ENCODE results near the gene IL21R. TPM values are rescaled to one million over a fixed set of nuclear protein-coding genes. Genes with fewer than 3 reads are reported as not detected.

The IL21R gene
- total and polyA plus RNA-seq, 10 of the 15 experiments (the other 5 are each of a cell fraction or from before 2014, with no cell fraction given) = 5.3 to 138 (median 82.5) TPM

DNA sequence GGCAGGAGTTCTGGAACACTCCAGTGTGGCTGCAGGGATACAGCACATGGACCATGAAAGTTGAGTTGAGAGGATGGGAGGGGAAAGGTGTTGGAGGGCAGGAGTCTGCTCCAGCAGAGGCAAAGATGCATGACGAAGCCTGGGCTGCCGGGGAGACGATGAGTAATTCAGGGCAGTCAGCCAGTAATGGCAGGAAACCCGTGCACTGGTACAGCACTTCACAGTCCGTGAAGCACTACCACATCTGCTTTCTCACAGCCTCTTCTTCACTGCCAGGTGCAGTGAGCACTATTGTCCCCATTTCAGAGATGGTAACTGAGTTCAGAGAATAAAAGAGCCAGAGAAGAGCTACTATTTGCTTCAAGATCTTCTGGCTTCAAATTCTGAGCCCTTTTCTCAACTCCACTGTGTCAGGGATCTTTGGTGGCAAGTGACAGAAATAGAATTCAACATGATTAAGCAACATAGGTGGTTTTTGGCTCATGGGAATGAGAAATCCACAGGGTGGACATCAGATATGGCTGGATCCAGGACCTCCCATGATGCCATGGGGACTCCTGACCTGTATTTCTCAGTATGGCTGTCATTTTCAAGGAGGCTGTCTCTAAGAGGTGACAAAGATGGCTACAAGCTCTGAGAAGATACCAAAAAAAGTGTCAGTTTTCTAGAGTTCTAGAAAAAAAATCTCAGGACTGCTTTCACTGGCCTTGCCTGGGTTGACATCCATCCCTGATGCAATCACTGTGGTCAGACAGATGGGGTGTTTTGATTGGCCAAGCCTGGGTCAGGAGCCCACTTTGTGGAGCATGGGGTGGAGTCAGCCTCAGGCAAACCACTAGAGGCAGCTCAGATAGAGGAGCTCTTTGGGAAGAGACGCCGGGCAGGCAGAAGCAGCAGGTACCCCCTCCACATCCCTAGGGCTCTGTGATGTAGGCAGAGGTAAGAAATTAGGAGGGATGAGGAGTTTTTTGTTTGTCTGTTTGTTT lies 24.7 kb downstream of the IL21R start (continued):
- TF ChIP-seq, protein P1, sequence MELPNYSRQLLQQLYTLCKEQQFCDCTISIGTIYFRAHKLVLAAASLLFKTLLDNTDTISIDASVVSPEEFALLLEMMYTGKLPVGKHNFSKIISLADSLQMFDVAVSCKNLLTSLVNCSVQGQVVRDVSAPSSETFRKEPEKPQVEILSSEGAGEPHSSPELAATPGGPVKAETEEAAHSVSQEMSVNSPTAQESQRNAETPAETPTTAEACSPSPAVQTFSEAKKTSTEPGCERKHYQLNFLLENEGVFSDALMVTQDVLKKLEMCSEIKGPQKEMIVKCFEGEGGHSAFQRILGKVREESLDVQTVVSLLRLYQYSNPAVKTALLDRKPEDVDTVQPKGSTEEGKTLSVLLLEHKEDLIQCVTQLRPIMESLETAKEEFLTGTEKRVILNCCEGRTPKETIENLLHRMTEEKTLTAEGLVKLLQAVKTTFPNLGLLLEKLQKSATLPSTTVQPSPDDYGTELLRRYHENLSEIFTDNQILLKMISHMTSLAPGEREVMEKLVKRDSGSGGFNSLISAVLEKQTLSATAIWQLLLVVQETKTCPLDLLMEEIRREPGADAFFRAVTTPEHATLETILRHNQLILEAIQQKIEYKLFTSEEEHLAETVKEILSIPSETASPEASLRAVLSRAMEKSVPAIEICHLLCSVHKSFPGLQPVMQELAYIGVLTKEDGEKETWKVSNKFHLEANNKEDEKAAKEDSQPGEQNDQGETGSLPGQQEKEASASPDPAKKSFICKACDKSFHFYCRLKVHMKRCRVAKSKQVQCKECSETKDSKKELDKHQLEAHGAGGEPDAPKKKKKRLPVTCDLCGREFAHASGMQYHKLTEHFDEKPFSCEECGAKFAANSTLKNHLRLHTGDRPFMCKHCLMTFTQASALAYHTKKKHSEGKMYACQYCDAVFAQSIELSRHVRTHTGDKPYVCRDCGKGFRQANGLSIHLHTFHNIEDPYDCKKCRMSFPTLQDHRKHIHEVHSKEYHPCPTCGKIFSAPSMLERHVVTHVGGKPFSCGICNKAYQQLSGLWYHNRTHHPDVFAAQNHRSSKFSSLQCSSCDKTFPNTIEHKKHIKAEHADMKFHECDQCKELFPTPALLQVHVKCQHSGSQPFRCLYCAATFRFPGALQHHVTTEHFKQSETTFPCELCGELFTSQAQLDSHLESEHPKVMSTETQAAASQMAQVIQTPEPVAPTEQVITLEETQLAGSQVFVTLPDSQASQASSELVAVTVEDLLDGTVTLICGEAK (IDR thresholded peaks at IDR 0.05; ENCODE audit: borderline replicate concordance) = peak; percentile 24; the same call in 1 of the 2 replicates
- TF ChIP-seq NBN (IDR thresholded peaks at IDR 0.05) = peak; percentile 72; the same call in 1 of the 2 replicates
- peak; percentile 85; the same call in 1 of the 2 replicates for TF ChIP-seq POLR2AphosphoS2 (IDR thresholded peaks at IDR 0.05; ENCODE audit: low read depth, low read length)
- no peak for TF ChIP-seq RB1 (IDR thresholded peaks at IDR 0.05; ENCODE audit: borderline replicate concordance)
- peak; percentile 90; the same call in 1 of the 2 replicates for TF ChIP-seq DPF2 (IDR thresholded peaks at IDR 0.05)
- TF ChIP-seq, protein P2, sequence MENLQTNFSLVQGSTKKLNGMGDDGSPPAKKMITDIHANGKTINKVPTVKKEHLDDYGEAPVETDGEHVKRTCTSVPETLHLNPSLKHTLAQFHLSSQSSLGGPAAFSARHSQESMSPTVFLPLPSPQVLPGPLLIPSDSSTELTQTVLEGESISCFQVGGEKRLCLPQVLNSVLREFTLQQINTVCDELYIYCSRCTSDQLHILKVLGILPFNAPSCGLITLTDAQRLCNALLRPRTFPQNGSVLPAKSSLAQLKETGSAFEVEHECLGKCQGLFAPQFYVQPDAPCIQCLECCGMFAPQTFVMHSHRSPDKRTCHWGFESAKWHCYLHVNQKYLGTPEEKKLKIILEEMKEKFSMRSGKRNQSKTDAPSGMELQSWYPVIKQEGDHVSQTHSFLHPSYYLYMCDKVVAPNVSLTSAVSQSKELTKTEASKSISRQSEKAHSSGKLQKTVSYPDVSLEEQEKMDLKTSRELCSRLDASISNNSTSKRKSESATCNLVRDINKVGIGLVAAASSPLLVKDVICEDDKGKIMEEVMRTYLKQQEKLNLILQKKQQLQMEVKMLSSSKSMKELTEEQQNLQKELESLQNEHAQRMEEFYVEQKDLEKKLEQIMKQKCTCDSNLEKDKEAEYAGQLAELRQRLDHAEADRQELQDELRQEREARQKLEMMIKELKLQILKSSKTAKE (IDR thresholded peaks at IDR 0.05; ENCODE audit: low read depth, poor library complexity, severe bottlenecking) = peak; percentile 75
- no peak for TF ChIP-seq NFYA (IDR thresholded peaks at IDR 0.05; ENCODE audit: borderline replicate concordance, low read depth, low read length)
- TF ChIP-seq MTA3 (IDR thresholded peaks at IDR 0.05; ENCODE audit: borderline replicate concordance, low read length) = peak; percentile 28; the same call in 1 of the 2 replicates
- TF ChIP-seq, protein P3, sequence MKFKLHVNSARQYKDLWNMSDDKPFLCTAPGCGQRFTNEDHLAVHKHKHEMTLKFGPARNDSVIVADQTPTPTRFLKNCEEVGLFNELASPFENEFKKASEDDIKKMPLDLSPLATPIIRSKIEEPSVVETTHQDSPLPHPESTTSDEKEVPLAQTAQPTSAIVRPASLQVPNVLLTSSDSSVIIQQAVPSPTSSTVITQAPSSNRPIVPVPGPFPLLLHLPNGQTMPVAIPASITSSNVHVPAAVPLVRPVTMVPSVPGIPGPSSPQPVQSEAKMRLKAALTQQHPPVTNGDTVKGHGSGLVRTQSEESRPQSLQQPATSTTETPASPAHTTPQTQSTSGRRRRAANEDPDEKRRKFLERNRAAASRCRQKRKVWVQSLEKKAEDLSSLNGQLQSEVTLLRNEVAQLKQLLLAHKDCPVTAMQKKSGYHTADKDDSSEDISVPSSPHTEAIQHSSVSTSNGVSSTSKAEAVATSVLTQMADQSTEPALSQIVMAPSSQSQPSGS (IDR thresholded peaks at IDR 0.05; ENCODE audit: low read length) = peak; percentile 81
- no peak for TF ChIP-seq SUPT20H (IDR thresholded peaks at IDR 0.05; ENCODE audit: borderline replicate concordance, control insufficient read depth, low read depth, low read length)
- TF ChIP-seq FOXM1 (IDR thresholded peaks at IDR 0.05; ENCODE audit: low read depth, low read length) = peak; percentile 34; the same call in 1 of the 2 replicates
- TF ChIP-seq, protein P4, sequence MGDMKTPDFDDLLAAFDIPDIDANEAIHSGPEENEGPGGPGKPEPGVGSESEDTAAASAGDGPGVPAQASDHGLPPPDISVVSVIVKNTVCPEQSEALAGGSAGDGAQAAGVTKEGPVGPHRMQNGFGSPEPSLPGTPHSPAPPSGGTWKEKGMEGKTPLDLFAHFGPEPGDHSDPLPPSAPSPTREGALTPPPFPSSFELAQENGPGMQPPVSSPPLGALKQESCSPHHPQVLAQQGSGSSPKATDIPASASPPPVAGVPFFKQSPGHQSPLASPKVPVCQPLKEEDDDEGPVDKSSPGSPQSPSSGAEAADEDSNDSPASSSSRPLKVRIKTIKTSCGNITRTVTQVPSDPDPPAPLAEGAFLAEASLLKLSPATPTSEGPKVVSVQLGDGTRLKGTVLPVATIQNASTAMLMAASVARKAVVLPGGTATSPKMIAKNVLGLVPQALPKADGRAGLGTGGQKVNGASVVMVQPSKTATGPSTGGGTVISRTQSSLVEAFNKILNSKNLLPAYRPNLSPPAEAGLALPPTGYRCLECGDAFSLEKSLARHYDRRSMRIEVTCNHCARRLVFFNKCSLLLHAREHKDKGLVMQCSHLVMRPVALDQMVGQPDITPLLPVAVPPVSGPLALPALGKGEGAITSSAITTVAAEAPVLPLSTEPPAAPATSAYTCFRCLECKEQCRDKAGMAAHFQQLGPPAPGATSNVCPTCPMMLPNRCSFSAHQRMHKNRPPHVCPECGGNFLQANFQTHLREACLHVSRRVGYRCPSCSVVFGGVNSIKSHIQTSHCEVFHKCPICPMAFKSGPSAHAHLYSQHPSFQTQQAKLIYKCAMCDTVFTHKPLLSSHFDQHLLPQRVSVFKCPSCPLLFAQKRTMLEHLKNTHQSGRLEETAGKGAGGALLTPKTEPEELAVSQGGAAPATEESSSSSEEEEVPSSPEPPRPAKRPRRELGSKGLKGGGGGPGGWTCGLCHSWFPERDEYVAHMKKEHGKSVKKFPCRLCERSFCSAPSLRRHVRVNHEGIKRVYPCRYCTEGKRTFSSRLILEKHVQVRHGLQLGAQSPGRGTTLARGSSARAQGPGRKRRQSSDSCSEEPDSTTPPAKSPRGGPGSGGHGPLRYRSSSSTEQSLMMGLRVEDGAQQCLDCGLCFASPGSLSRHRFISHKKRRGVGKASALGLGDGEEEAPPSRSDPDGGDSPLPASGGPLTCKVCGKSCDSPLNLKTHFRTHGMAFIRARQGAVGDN (IDR thresholded peaks at IDR 0.05) = peak; percentile 70
- peak; percentile 69 for TF ChIP-seq CREB1 (IDR thresholded peaks at IDR 0.05; ENCODE audit: low read depth)
- TF ChIP-seq MEF2A (IDR thresholded peaks at IDR 0.05; ENCODE audit: insufficient read depth, low read depth, low read length) = 0 out of 2 replicates have a peak, but pooled peaks have one; percentile 30
- TF ChIP-seq HDGF (IDR thresholded peaks at IDR 0.05) = peak; percentile 87; the same call in 1 of the 2 replicates
- TF ChIP-seq SPI1 (IDR thresholded peaks at IDR 0.05; ENCODE audit: borderline replicate concordance, insufficient read depth, low read depth, low read length) = peak; percentile 77
